SK-N-SH treated with all-trans-retinoic acid at 6 μM for 48 hours (cell line): ENCODE measurements around the gene UBL7.

ENCODE experiments used
- ATAC-seq: fragments of 200-7000 bp; cut with Tn5 transposase; 3 replicates; pipeline ENCODE4 v1.9.1; 2020; ENCODE audit warnings: mild to moderate bottlenecking, moderate library complexity
- ARNTL ChIP-seq: fragments of 450-650 bp; formaldehyde crosslinking; IDR thresholded peaks from 2 replicates; pipeline ENCODE4 v1.5.0; 2020; ENCODE audit warnings: low read depth, mild to moderate bottlenecking, moderate library complexity, borderline replicate concordance
- BACH2 ChIP-seq: fragments of 250-450 bp; sonication (Bioruptor Pico); IDR thresholded peaks from 2 replicates; pipeline ENCODE4 v1.9.0; 2021; ENCODE audit warnings: mild to moderate bottlenecking, borderline replicate concordance
- CREB5 ChIP-seq: fragments of 250-450 bp; sonication (Bioruptor Pico); IDR thresholded peaks from 2 replicates; pipeline ENCODE4 v1.5.1; 2020; ENCODE audit warnings: low read depth, mild to moderate bottlenecking, moderate library complexity
- CSDC2 ChIP-seq: fragments of 250-450 bp; sonication (Bioruptor Pico); IDR thresholded peaks from 2 replicates; pipeline ENCODE4 v1.5.0; 2020; ENCODE audit warnings: mild to moderate bottlenecking, moderate library complexity
- CSRNP3 ChIP-seq: fragments of 250-450 bp; sonication (Bioruptor Pico); IDR thresholded peaks from 2 replicates; pipeline ENCODE4 v1.5.1; 2021; ENCODE audit warnings: mild to moderate bottlenecking, moderate library complexity
- ESRRG ChIP-seq: fragments of 250-450 bp; sonication (Bioruptor Pico); IDR thresholded peaks from 2 replicates; pipeline ENCODE4 v1.6.1; 2021; ENCODE audit warnings: mild to moderate bottlenecking
- GLIS3 ChIP-seq: fragments of 250-450 bp; sonication (Bioruptor Pico); IDR thresholded peaks from 2 replicates; pipeline ENCODE4 v1.5.0; 2020; ENCODE audit warnings: mild to moderate bottlenecking, moderate library complexity
- ISL1 ChIP-seq: fragments of 250-450 bp; sonication (Bioruptor Pico); IDR thresholded peaks from 2 replicates; pipeline ENCODE4 v2.1.2; 2022; ENCODE audit warnings: mild to moderate bottlenecking, moderate library complexity
- PATZ1 ChIP-seq: fragments of 250-450 bp; sonication (Bioruptor Pico); IDR thresholded peaks from 2 replicates; pipeline ENCODE4 v1.8.0; 2020; ENCODE audit warnings: mild to moderate bottlenecking, moderate library complexity, borderline replicate concordance
- PPARA ChIP-seq: fragments of 250-450 bp; sonication (Bioruptor Pico); IDR thresholded peaks from 2 replicates; pipeline ENCODE4 v1.5.0; 2020; ENCODE audit warnings: mild to moderate bottlenecking, borderline replicate concordance
- RARB ChIP-seq: fragments of 250-450 bp; sonication (Bioruptor Pico); IDR thresholded peaks from 2 replicates; pipeline ENCODE4 v1.8.0; 2021; ENCODE audit warnings: mild to moderate bottlenecking, moderate library complexity
- SNAI2 ChIP-seq: fragments of 250-450 bp; sonication (Bioruptor Pico); IDR thresholded peaks from 2 replicates; pipeline ENCODE4 v1.5.0; 2020; ENCODE audit warnings: mild to moderate bottlenecking, moderate library complexity
- TCF4 ChIP-seq: fragments of 250-450 bp; sonication (Bioruptor Pico); IDR thresholded peaks from 2 replicates; pipeline ENCODE4 v1.8.0; 2021; ENCODE audit warnings: mild to moderate bottlenecking, moderate library complexity, borderline replicate concordance
- TOX ChIP-seq: fragments of 250-450 bp; sonication (Bioruptor Pico); IDR thresholded peaks from 2 replicates; pipeline ENCODE4 v1.8.0; 2021; ENCODE audit warnings: mild to moderate bottlenecking, moderate library complexity, borderline replicate concordance
- TSHZ2 ChIP-seq: fragments of 250-450 bp; sonication (Bioruptor Pico); IDR thresholded peaks from 2 replicates; pipeline ENCODE4 v1.5.0; 2020; ENCODE audit warnings: mild to moderate bottlenecking, moderate library complexity
- ZC3H10 ChIP-seq: fragments of 250-450 bp; sonication (Bioruptor Pico); IDR thresholded peaks from 2 replicates; pipeline ENCODE4 v1.5.1; 2021; ENCODE audit warnings: mild to moderate bottlenecking, moderate library complexity
- ZFP3 ChIP-seq: fragments of 250-450 bp; sonication (Bioruptor Pico); IDR thresholded peaks from 2 replicates; pipeline ENCODE4 v1.5.0; 2020; ENCODE audit warnings: mild to moderate bottlenecking, moderate library complexity
- ZFP30 ChIP-seq: fragments of 450-650 bp; formaldehyde crosslinking; IDR thresholded peaks from 2 replicates; pipeline ENCODE4 v1.5.0; 2022; ENCODE audit warnings: mild to moderate bottlenecking, moderate library complexity
- ZNF565 ChIP-seq: fragments of 450-650 bp; formaldehyde crosslinking; conservative IDR thresholded peaks from 2 replicates; pipeline ENCODE4 v1.5.0; 2020; ENCODE audit warnings: low read depth, mild to moderate bottlenecking, moderate library complexity
- ZNF70 ChIP-seq: fragments of 450-650 bp; formaldehyde crosslinking; IDR thresholded peaks from 2 replicates; pipeline ENCODE4 v1.5.0; 2020; ENCODE audit warnings: mild to moderate bottlenecking, moderate library complexity
- ZNF8 ChIP-seq: fragments of 450-650 bp; formaldehyde crosslinking; IDR thresholded peaks from 2 replicates; pipeline ENCODE4 v1.5.0; 2020; ENCODE audit warnings: mild to moderate bottlenecking, moderate library complexity

The UBL7 gene

GRCh38 chr15:74434263-74435136 is 26.5 kb downstream of the UBL7 start:
- no peak for ATAC-seq
- TF ChIP-seq PPARA (CRISPR knock-in tag): no peak
- TF ChIP-seq CSRNP3: no peak
- no peak for TF ChIP-seq ZNF70
- TF ChIP-seq PATZ1 (CRISPR knock-in tag): no peak
- TF ChIP-seq ZFP3 (CRISPR knock-in tag): no peak
- no peak for TF ChIP-seq ZC3H10 (CRISPR knock-in tag)
- TF ChIP-seq CREB5 (CRISPR knock-in tag): no peak
- TF ChIP-seq ZNF565 (CRISPR knock-in tag): no peak
- TF ChIP-seq ARNTL (CRISPR knock-in tag): no peak
- TF ChIP-seq ISL1 (CRISPR knock-in tag): no peak
- TF ChIP-seq BACH2: no peak
- no peak for TF ChIP-seq SNAI2 (CRISPR knock-in tag)
- no peak for TF ChIP-seq TOX (CRISPR knock-in tag)
- no peak for TF ChIP-seq RARB (CRISPR knock-in tag)
- no peak for TF ChIP-seq TCF4 (CRISPR knock-in tag)
- no peak for TF ChIP-seq GLIS3 (CRISPR knock-in tag)
- TF ChIP-seq ESRRG (CRISPR knock-in tag): no peak

- peak; percentile 68 for ATAC-seq
These were observed 27.2 kb downstream of the UBL7 start, which contains the start of gene SEMA7A for GRCh38 chr15:74433592-74434262. TSS of gene SEMA7A (minus strand) at chr15:74433958. CDS start at chr15:74433918, 40 bp downstream.

More at GRCh38 chr15:74433592-74434262, 27.2 kb downstream of the UBL7 start, which contains the start of gene SEMA7A:
- no peak for TF ChIP-seq PPARA (CRISPR knock-in tag)
- no peak for TF ChIP-seq CREB5 (CRISPR knock-in tag)
- TF ChIP-seq TOX (CRISPR knock-in tag): no peak
- TF ChIP-seq GLIS3 (CRISPR knock-in tag): no peak
- TF ChIP-seq ZNF70: no peak
- no peak for TF ChIP-seq CSDC2 (CRISPR knock-in tag)
- TF ChIP-seq ISL1 (CRISPR knock-in tag): no peak
- no peak for TF ChIP-seq RARB (CRISPR knock-in tag)
- TF ChIP-seq ESRRG (CRISPR knock-in tag): no peak
- TF ChIP-seq ZC3H10 (CRISPR knock-in tag): no peak
- no peak for TF ChIP-seq TCF4 (CRISPR knock-in tag)
- TF ChIP-seq ZFP30 (CRISPR knock-in tag): no peak
- TF ChIP-seq ZFP3 (CRISPR knock-in tag): no peak
- no peak for TF ChIP-seq PATZ1 (CRISPR knock-in tag)
- no peak for TF ChIP-seq TSHZ2 (CRISPR knock-in tag)
- no peak for TF ChIP-seq CSRNP3
- no peak for TF ChIP-seq BACH2
- TF ChIP-seq ZNF8 (CRISPR knock-in tag): no peak
- no peak for TF ChIP-seq ZNF565 (CRISPR knock-in tag)
- TF ChIP-seq, all 23 proteins: peak for 0
